Caco-2 (cell line): Measurements from ENCODE around the gene PBX1. TPM values are rescaled to one million over a fixed set of nuclear protein-coding genes. Genes with fewer than 3 reads are reported as not detected.

ENCODE experiments used
- BruUV-seq: library from RNA; stranded (reverse); fragments of 400-500 nt; replicated peaks from 2 replicates; lab custom pipeline; 2021; lab: Mats Ljungman, UMichigan
- CTCF ChIA-PET: fragments of 300-600 bp; sonication (Branson Sonifier 250); formaldehyde crosslinking; loops from one replicate; lab custom pipeline; 2022; ENCODE audit warnings: antibody characterized with exemption; lab: Charles Lee
- POLR2A ChIA-PET: fragments of 300-600 bp; sonication (Branson Sonifier 250); formaldehyde crosslinking; loops from one replicate; lab custom pipeline; 2022; ENCODE audit warnings: antibody characterized with exemption; lab: Charles Lee
- DNase-seq, 2 experiments: peaks; one replicate each; pipeline versions ENCODE4 v3.0.0 to v3.0.0-alpha.2; 2020 to 2022
- H3K27me3 ChIP-seq: replicated peaks from 2 replicates; pipeline ENCODE4 v1.6.0; 2011; ENCODE audit warnings: low read length; ENCODE audit not compliant: control insufficient read depth, insufficient read depth
- H3K36me3 ChIP-seq: 2 replicates; pipeline ENCODE4 v1.5.1; 2011; ENCODE audit warnings: low read length; ENCODE audit not compliant: control insufficient read depth, insufficient read depth
- H3K4me1 ChIP-seq: fragments of 250-450 bp; sonication (Bioruptor Pico); 2 replicates; pipeline ENCODE4 v1.5.1; 2020; ENCODE audit warnings: mild to moderate bottlenecking
- H3K4me3 ChIP-seq: 2 replicates; pipeline ENCODE4 v1.5.1; 2011; ENCODE audit warnings: low read depth, mild to moderate bottlenecking, control low read depth, low read length
- H3K9me3 ChIP-seq: fragments of 250-450 bp; sonication (Bioruptor Pico); 2 replicates; pipeline ENCODE4 v1.5.1; 2020; ENCODE audit warnings: mild to moderate bottlenecking, moderate library complexity
- H3K27ac Mint-ChIP-seq: one replicate; pipeline ENCODE4 v1.8.0; 2022; ENCODE audit warnings: mixed read lengths; ENCODE audit not compliant: unreplicated experiment
- H3K27me3 Mint-ChIP-seq: one replicate; pipeline ENCODE4 v1.8.0; 2022; ENCODE audit warnings: mixed read lengths; ENCODE audit not compliant: insufficient read depth, unreplicated experiment
- H3K36me3 Mint-ChIP-seq: one replicate; pipeline ENCODE4 v1.8.0; 2022; ENCODE audit warnings: mild to moderate bottlenecking, mixed read lengths; ENCODE audit not compliant: insufficient read depth, unreplicated experiment
- H3K4me1 Mint-ChIP-seq: one replicate; pipeline ENCODE4 v1.8.0; 2022; ENCODE audit warnings: low read depth, mixed read lengths; ENCODE audit not compliant: unreplicated experiment
- H3K4me3 Mint-ChIP-seq: one replicate; pipeline ENCODE4 v1.8.0; 2022; ENCODE audit warnings: mild to moderate bottlenecking, moderate library complexity, mixed read lengths; ENCODE audit not compliant: unreplicated experiment
- H3K9me3 Mint-ChIP-seq: one replicate; pipeline ENCODE4 v1.8.0; 2022; ENCODE audit warnings: mixed read lengths; ENCODE audit not compliant: unreplicated experiment
- intact Hi-C: fragments of 100-400 bp; cut with micrococcal nuclease; formaldehyde crosslinking; loops from one replicate; pipeline ENCODE4 v1.10.0; 2022; ENCODE audit not compliant: unreplicated experiment
- total RNA-seq: library from RNA; stranded (reverse); gene quantifications from 2 replicates; pipeline ENCODE4 v1.2.3, GENCODE V29; 2022
- TF ChIP-seq, protein P1 (sequence below), 2 experiments: fragments of 200-600 bp in 1 of 2; IDR thresholded peaks; 1 replicate in 1 of 2; 2 replicates in 1 of 2; pipeline versions ENCODE4 v1.5.1 to v1.8.0; 2011 to 2022; ENCODE audit warnings: antibody characterized with exemption in 1 of 2, control low read depth in 1 of 2, inconsistent platforms in 1 of 2, low read depth in 1 of 2, low read length in 1 of 2, mild to moderate bottlenecking in 1 of 2, moderate library complexity in 1 of 2; ENCODE audit not compliant: insufficient read depth in 1 of 2, severe bottlenecking in 1 of 2, unreplicated experiment in 1 of 2

Gene PBX1
- total RNA-seq, 1 experiment from 2014 or later: 103 TPM

DNA sequence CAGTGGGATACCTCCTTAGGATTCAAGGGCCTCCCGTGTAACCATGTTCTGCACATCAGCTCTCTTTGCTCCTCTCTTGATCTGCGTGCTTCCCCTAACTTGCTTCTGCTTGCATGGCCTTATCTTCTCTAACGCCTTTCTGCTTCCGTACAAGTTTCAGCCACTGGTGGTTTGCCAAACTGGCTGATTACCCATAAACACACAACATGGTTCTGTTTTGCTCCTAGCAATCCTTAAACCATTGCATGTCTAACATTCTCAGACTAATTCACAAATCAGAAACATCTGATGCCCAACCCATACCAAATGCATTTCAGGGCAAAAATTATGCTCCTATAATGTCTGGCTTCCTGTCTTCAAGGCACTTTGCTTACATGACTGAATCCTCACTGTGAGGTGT is 166.4 kb downstream of the PBX1 start:
- H3K9me3 Mint-ChIP-seq: no peaks in the 10 kb centered on the region
- Histone ChIP-seq H3K36me3 (no peaks in the 10 kb centered on the region; the same call in 1 of the 2 replicates), H3K4me3 (no peak overlapping the region), H3K9me3 (no peaks in the 10 kb centered on the region), H3K4me1 (no peaks in the 10 kb centered on the region), H3K27me3 (no peaks in the 10 kb centered on the region)
- H3K27me3 Mint-ChIP-seq: no peaks in the 10 kb centered on the region
- H3K27ac Mint-ChIP-seq: no peak overlapping the region
- TF ChIP-seq, protein P1, sequence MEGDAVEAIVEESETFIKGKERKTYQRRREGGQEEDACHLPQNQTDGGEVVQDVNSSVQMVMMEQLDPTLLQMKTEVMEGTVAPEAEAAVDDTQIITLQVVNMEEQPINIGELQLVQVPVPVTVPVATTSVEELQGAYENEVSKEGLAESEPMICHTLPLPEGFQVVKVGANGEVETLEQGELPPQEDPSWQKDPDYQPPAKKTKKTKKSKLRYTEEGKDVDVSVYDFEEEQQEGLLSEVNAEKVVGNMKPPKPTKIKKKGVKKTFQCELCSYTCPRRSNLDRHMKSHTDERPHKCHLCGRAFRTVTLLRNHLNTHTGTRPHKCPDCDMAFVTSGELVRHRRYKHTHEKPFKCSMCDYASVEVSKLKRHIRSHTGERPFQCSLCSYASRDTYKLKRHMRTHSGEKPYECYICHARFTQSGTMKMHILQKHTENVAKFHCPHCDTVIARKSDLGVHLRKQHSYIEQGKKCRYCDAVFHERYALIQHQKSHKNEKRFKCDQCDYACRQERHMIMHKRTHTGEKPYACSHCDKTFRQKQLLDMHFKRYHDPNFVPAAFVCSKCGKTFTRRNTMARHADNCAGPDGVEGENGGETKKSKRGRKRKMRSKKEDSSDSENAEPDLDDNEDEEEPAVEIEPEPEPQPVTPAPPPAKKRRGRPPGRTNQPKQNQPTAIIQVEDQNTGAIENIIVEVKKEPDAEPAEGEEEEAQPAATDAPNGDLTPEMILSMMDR (IDR thresholded peaks at IDR 0.05; ENCODE audit: insufficient read depth in 1 of 2, low read depth in 1 of 2, low read length in 1 of 2, severe bottlenecking in 1 of 2, unreplicated experiment in 1 of 2): no peak
- peaks cover 16% of the 10 kb centered on the region for H3K36me3 Mint-ChIP-seq
- H3K4me3 Mint-ChIP-seq: no peak overlapping the region
- intact Hi-C loops: no loop called here
- no TSS peak for BruUV-seq
- no peak for DNase-seq
- H3K4me1 Mint-ChIP-seq: peaks cover 6% of the 10 kb centered on the region
- CTCF ChIA-PET: no interaction called here
- POLR2A ChIA-PET: no interaction called here

DNA sequence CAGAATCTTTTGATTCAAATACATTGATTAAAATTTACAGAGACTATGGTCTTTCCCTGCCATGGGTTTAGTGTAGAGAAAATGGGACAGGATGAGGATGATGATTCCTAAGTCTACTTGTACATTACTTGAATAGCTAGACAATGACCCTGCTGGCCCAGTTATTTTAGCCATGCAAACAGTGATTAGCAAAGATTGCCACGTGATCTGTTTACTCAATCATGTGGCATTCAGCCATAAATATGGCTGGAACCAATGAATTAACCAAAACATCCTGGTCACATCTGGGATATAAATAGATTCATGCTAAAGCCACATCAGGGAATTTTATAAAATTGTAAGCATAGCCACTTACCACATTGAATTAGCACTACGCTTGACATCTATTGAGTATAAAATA is 167.3 kb downstream of the PBX1 start:
- no TSS peak for BruUV-seq
- no peak for DNase-seq
- Histone ChIP-seq H3K27me3 (no peaks in the 10 kb centered on the region), H3K4me1 (no peaks in the 10 kb centered on the region), H3K9me3 (no peaks in the 10 kb centered on the region), H3K36me3 (no peaks in the 10 kb centered on the region; the same call in 1 of the 2 replicates), H3K4me3 (no peak overlapping the region)
- no peak overlapping the region for H3K27ac Mint-ChIP-seq
- H3K36me3 Mint-ChIP-seq: peaks cover 21% of the 10 kb centered on the region
- CTCF ChIA-PET: no interaction called here
- no peaks in the 10 kb centered on the region for H3K27me3 Mint-ChIP-seq
- TF ChIP-seq, protein P1 (IDR thresholded peaks at IDR 0.05; ENCODE audit: insufficient read depth in 1 of 2, low read depth in 1 of 2, low read length in 1 of 2, severe bottlenecking in 1 of 2, unreplicated experiment in 1 of 2): no peak
- POLR2A ChIA-PET: no interaction called here
- H3K4me1 Mint-ChIP-seq: peaks cover 6% of the 10 kb centered on the region
- no peaks in the 10 kb centered on the region for H3K9me3 Mint-ChIP-seq
- H3K4me3 Mint-ChIP-seq: no peak overlapping the region
- intact Hi-C loops: no loop called here

DNA sequence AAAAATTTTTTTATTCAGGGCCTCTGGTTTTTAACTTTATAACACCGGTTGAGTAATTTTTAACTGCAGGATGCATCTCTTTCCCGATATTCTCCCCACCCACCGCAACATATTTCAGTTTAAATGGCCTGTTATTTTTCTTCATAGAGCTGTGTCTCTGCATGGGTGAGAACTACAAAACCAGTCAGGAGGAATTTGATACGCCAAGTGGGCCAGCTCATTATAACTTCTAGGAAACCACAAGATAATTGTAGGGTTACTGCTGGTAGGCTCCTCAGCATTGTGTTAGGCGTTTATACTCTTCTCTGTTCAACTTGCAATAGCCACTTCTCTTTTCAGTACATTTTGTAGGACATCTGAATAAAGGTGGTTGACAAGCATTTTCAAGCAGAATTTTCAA is 169.7 kb downstream of the PBX1 start:
- no peak overlapping the region for H3K4me3 ChIP-seq
- no peaks in the 10 kb centered on the region for H3K27me3 ChIP-seq
- ChIA-PET CTCF (no interaction called here), POLR2A (no interaction called here)
- Mint-ChIP-seq H3K36me3 (peaks cover 14% of the 10 kb centered on the region), H3K4me3 (no peak overlapping the region), H3K27me3 (no peaks in the 10 kb centered on the region), H3K4me1 (peaks cover 15% of the 10 kb centered on the region), H3K27ac (no peak overlapping the region), H3K9me3 (no peaks in the 10 kb centered on the region)
- no peaks in the 10 kb centered on the region for H3K9me3 ChIP-seq
- TF ChIP-seq, protein P1 (IDR thresholded peaks at IDR 0.05; ENCODE audit: insufficient read depth in 1 of 2, low read depth in 1 of 2, low read length in 1 of 2, severe bottlenecking in 1 of 2, unreplicated experiment in 1 of 2): no peak
- H3K36me3 ChIP-seq: no peaks in the 10 kb centered on the region; the same call in 1 of the 2 replicates
- intact Hi-C loops: no loop called here
- no peaks in the 10 kb centered on the region; the same call in 1 of the 2 replicates for H3K4me1 ChIP-seq
- no TSS peak for BruUV-seq
- DNase-seq: no peak
